ENCODE measurements around the gene SOAT2. TPM values are rescaled to one million over a fixed set of nuclear protein-coding genes. Genes with fewer than 3 reads are reported as not detected.

SOAT2 gene
- total RNA-seq, 1 donor from 2014 or later = not detected

DNA sequence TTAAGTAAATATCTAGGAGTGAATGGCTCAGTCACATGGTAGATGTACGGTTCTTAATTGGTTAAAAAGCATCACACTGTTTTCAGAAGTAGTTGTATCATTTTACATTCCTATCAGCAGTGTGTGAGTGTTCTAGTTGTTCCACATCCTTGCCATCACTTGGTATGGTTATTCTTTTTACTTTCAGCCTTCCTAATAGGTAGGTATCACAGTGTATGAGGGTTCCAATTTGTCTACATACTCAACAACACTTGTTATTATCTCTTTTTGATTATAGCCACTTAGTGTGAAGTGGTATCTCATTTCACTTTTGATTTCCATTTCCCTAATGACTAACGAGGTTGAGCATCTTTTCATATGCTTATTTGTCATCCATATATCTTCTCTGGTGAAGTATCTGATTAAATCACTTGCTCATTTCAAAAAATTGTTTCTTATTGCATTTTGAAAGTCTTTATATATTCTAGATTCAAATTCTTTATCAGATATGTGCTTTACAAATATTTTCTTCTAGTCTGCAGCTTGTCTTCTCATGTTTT is 20.6 kb upstream of the SOAT2 start:
- peaks cover 7% of the 10 kb centered on the region for H3K9me3 Mint-ChIP-seq

DNA sequence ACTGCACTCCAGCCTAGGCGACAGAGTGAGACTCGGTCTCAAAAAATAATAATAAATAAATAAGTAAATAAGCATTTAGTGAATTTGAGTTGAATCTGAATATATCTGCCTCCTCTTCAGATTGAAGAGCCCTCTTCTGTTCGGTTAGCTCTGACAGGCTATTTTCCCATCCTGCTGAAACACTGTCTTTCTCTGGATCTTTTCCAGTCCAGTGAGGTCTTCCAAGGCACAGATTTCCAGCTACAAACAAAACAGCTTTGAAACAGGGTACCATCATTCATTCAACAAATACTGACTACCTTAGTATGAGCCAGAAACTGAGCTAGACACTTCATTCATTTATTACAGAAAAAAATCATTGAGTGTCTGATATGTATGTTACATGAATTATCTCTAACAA is 16.9 kb upstream of the SOAT2 start:
- peak overlapping the region; percentile 33 for H3K4me2 ChIP-seq
- TF ChIP-seq EZH2phosphoT487 (IDR thresholded peaks at IDR 0.05) = no peak
- TF ChIP-seq, protein P1, sequence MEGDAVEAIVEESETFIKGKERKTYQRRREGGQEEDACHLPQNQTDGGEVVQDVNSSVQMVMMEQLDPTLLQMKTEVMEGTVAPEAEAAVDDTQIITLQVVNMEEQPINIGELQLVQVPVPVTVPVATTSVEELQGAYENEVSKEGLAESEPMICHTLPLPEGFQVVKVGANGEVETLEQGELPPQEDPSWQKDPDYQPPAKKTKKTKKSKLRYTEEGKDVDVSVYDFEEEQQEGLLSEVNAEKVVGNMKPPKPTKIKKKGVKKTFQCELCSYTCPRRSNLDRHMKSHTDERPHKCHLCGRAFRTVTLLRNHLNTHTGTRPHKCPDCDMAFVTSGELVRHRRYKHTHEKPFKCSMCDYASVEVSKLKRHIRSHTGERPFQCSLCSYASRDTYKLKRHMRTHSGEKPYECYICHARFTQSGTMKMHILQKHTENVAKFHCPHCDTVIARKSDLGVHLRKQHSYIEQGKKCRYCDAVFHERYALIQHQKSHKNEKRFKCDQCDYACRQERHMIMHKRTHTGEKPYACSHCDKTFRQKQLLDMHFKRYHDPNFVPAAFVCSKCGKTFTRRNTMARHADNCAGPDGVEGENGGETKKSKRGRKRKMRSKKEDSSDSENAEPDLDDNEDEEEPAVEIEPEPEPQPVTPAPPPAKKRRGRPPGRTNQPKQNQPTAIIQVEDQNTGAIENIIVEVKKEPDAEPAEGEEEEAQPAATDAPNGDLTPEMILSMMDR (IDR thresholded peaks at IDR 0.05) = no peak
- TF ChIP-seq EZH2 (IDR thresholded peaks at IDR 0.05) = no peak
- H3K9me3 Mint-ChIP-seq = peaks cover 5% of the 10 kb centered on the region
- H3K36me3 Mint-ChIP-seq = no peaks in the 10 kb centered on the region
- H3K27ac ChIP-seq = no peak overlapping the region
- no peaks in the 10 kb centered on the region for H3K9me3 ChIP-seq (ENCODE audit: low read depth)
- no peaks in the 10 kb centered on the region for H3K79me2 ChIP-seq (ENCODE audit: low read depth)
- no peak for DNase-seq (ENCODE audit: low spot score)
- no peaks in the 10 kb centered on the region for H3K36me3 ChIP-seq
- peaks cover 7% of the 10 kb centered on the region for H3F3A ChIP-seq (ENCODE audit: low read depth)
- no peak overlapping the region for H3K4me3 Mint-ChIP-seq
- H3K27me3 ChIP-seq = peaks cover 38% of the 10 kb centered on the region
- H3K4me3 ChIP-seq = no peak overlapping the region
- H3K9ac ChIP-seq = no peak overlapping the region
- peaks cover 8% of the 10 kb centered on the region for H3K4me1 ChIP-seq
- peaks cover 12% of the 10 kb centered on the region for H3K27me3 Mint-ChIP-seq (ENCODE audit: insufficient read depth, low read depth)
- H2AFZ ChIP-seq (replicated peaks) = no peak overlapping the region
- H3K27ac Mint-ChIP-seq = no peak overlapping the region
- H3K4me1 Mint-ChIP-seq = peaks cover 5% of the 10 kb centered on the region
- H4K20me1 ChIP-seq (ENCODE audit: low read depth) = no peaks in the 10 kb centered on the region

More for the DNA sequence above, 20.6 kb upstream of the SOAT2 start:
- Mint-ChIP-seq H3K4me1 (peaks cover 17% of the 10 kb centered on the region), H3K27me3 (ENCODE audit: insufficient read depth, low read depth) (peaks cover 11% of the 10 kb centered on the region), H3K4me3 (no peak overlapping the region), H3K27ac (no peak overlapping the region), H3K36me3 (no peaks in the 10 kb centered on the region)
- no peaks in the 10 kb centered on the region for H4K20me1 ChIP-seq (ENCODE audit: low read depth)
- H3K4me2 ChIP-seq = no peak overlapping the region
- H3K36me3 ChIP-seq = no peaks in the 10 kb centered on the region
- H3K9ac ChIP-seq = no peak overlapping the region
- H3F3A ChIP-seq (ENCODE audit: low read depth) = peaks cover 24% of the 10 kb centered on the region
- peaks cover 14% of the 10 kb centered on the region for H3K4me1 ChIP-seq
- TF ChIP-seq EZH2phosphoT487 (IDR thresholded peaks at IDR 0.05) (no peak), EZH2 (IDR thresholded peaks at IDR 0.05) (no peak)
- TF ChIP-seq, protein P1 (IDR thresholded peaks at IDR 0.05) = no peak
- H2AFZ ChIP-seq (replicated peaks) = no peak overlapping the region
- no peaks in the 10 kb centered on the region for H3K79me2 ChIP-seq (ENCODE audit: low read depth)
- H3K9me3 ChIP-seq (ENCODE audit: low read depth) = no peaks in the 10 kb centered on the region
- no peak overlapping the region for H3K27ac ChIP-seq
- no peak for DNase-seq (ENCODE audit: low spot score)
- H3K4me3 ChIP-seq = no peak overlapping the region
- peaks cover 45% of the 10 kb centered on the region for H3K27me3 ChIP-seq

DNA sequence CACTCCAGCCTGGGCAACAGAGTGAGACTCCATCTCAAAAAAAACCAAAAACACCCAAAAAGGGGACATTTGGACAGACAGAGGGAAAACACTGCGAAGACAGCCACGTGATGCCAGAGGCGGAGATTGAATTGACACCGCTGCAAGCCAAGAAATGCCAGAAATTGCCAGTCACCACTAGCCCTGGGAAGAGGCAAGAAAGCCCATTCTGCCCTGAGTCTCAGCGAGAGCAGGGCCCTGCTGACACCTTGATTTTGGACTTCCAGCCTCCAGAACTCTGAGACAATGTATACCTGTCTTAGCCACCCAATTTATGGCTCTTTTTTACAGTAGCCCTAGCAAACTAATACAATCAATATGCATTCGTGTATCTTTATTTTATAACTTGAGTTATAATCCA is 13.2 kb upstream of the SOAT2 start:
- H3F3A ChIP-seq (ENCODE audit: low read depth) = peaks cover 7% of the 10 kb centered on the region
- peaks cover 24% of the 10 kb centered on the region for H3K27me3 ChIP-seq
- peaks cover 5% of the 10 kb centered on the region for H3K4me1 Mint-ChIP-seq
- H3K9me3 Mint-ChIP-seq = peaks cover 2% of the 10 kb centered on the region
- H3K4me2 ChIP-seq = no peak overlapping the region
- H3K79me2 ChIP-seq (ENCODE audit: low read depth) = no peaks in the 10 kb centered on the region
- no peak overlapping the region for H3K9ac ChIP-seq
- no peak overlapping the region for H3K27ac ChIP-seq
- H4K20me1 ChIP-seq (ENCODE audit: low read depth) = no peaks in the 10 kb centered on the region
- H2AFZ ChIP-seq (replicated peaks) = no peak overlapping the region
- TF ChIP-seq EZH2 (IDR thresholded peaks at IDR 0.05) = no peak
- no peak for TF ChIP-seq EZH2phosphoT487 (IDR thresholded peaks at IDR 0.05)
- TF ChIP-seq, protein P1 (IDR thresholded peaks at IDR 0.05) = no peak
- H3K27me3 Mint-ChIP-seq (ENCODE audit: insufficient read depth, low read depth) = peaks cover 18% of the 10 kb centered on the region
- H3K9me3 ChIP-seq (ENCODE audit: low read depth) = no peaks in the 10 kb centered on the region
- H3K4me3 ChIP-seq = no peak overlapping the region
- no peaks in the 10 kb centered on the region for H3K36me3 ChIP-seq
- no peaks in the 10 kb centered on the region for H3K36me3 Mint-ChIP-seq
- no peak overlapping the region for H3K4me3 Mint-ChIP-seq
- peaks cover 8% of the 10 kb centered on the region for H3K4me1 ChIP-seq
- no peak for DNase-seq (ENCODE audit: low spot score)
- H3K27ac Mint-ChIP-seq = no peak overlapping the region
